Measurements from ENCODE around the gene ZSWIM7. TPM values are rescaled to one million over a fixed set of nuclear protein-coding genes. Genes with fewer than 3 reads are reported as not detected.

ZSWIM7 gene
- total RNA-seq, 1 experiment from 2014 or later: 37.8 TPM

DNA sequence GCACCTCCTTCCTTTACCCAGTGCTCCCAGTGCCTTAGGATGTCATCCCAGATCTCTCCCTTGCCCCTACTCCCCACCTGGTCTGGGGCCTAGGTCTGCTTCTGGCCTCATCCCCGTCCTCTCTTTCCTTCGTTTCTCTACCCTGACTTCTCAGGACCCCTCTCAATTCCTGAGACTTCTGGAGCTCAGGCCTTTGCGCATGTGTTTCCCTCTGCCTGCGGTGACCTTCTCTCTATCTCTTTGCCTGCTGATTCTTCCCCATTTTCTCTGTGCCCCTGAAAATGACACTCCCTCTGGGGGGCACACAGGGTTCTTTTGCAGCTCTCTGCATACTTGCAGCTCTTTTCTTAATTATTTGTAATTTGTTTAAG is 41.0 kb downstream of the ZSWIM7 start:
- TF ChIP-seq, protein P1, sequence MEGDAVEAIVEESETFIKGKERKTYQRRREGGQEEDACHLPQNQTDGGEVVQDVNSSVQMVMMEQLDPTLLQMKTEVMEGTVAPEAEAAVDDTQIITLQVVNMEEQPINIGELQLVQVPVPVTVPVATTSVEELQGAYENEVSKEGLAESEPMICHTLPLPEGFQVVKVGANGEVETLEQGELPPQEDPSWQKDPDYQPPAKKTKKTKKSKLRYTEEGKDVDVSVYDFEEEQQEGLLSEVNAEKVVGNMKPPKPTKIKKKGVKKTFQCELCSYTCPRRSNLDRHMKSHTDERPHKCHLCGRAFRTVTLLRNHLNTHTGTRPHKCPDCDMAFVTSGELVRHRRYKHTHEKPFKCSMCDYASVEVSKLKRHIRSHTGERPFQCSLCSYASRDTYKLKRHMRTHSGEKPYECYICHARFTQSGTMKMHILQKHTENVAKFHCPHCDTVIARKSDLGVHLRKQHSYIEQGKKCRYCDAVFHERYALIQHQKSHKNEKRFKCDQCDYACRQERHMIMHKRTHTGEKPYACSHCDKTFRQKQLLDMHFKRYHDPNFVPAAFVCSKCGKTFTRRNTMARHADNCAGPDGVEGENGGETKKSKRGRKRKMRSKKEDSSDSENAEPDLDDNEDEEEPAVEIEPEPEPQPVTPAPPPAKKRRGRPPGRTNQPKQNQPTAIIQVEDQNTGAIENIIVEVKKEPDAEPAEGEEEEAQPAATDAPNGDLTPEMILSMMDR (conservative IDR thresholded peaks at IDR 0.05): no peak
- peak overlapping the region in 1 of 3 experiments; percentile 0; a peak in 2 of 7 replicates for H3K27ac Mint-ChIP-seq
- H4K91ac ChIP-seq (ENCODE audit: insufficient read length, low read depth, low read length): no peak overlapping the region
- no peak overlapping the region for H3K14ac ChIP-seq (ENCODE audit: insufficient read depth, low read length)
- no peak overlapping the region for H3K9ac ChIP-seq (ENCODE audit: extremely low read depth, insufficient read length, low read length)
- H3T11ph ChIP-seq (ENCODE audit: low read length): no peak overlapping the region
- H2AFZ ChIP-seq (ENCODE audit: low read length): no peak overlapping the region
- no peak overlapping the region for H2BK12ac ChIP-seq (ENCODE audit: insufficient read length, low read depth, low read length)
- no peak overlapping the region for H2BK15ac ChIP-seq (ENCODE audit: low read depth, low read length)
- no peaks in the 10 kb centered on the region for H3K9me3 ChIP-seq (ENCODE audit: control insufficient read depth, low read depth, low read length)
- H3K27ac ChIP-seq (ENCODE audit: insufficient read length, low read depth, low read length): no peak overlapping the region
- no peaks in the 10 kb centered on the region for H3K23me2 ChIP-seq (ENCODE audit: insufficient read length, low read depth, low read length, poor library complexity, severe bottlenecking)
- H3K4me1 ChIP-seq (ENCODE audit: insufficient read depth, low read length): peaks cover 6% of the 10 kb centered on the region; the same call in 1 of the 2 replicates
- no peak overlapping the region for H4K8ac ChIP-seq (replicated peaks; ENCODE audit: insufficient read length, low read depth, low read length)
- no peak overlapping the region for H3K18ac ChIP-seq (ENCODE audit: insufficient read length, low read depth, low read length)
- H2BK20ac ChIP-seq (ENCODE audit: low read depth, low read length, poor library complexity, severe bottlenecking): no peak overlapping the region
- no peaks in the 10 kb centered on the region for H4K20me1 ChIP-seq (ENCODE audit: control insufficient read depth, insufficient read depth, insufficient read length)
- H3K79me2 ChIP-seq (ENCODE audit: insufficient read depth, low read length): no peaks in the 10 kb centered on the region; the same call in 1 of the 2 replicates
- no peak for DNase-seq
- no peaks in the 10 kb centered on the region for H3K27me3 ChIP-seq (ENCODE audit: insufficient read depth, low read length)
- H4K5ac ChIP-seq (ENCODE audit: insufficient read length, low read depth, low read length): no peak overlapping the region
- no peak overlapping the region for H2AK5ac ChIP-seq (ENCODE audit: insufficient read length, low read length)
- no peaks in the 10 kb centered on the region for H3K79me1 ChIP-seq (ENCODE audit: insufficient read depth, low read depth, low read length, poor library complexity, severe bottlenecking)
- no peak overlapping the region for H3K4me2 ChIP-seq (ENCODE audit: insufficient read depth, insufficient read length, low read length)
- no peaks in the 10 kb centered on the region for H3K9me3 Mint-ChIP-seq
- no CpG with 5 or more reads among the region's 4 CpGs for WGBS (ENCODE audit: extremely low coverage, insufficient read length, low lambda C conversion rate)
- no peak overlapping the region for H3K56ac ChIP-seq (ENCODE audit: insufficient read length, low read depth, low read length)
- no peak overlapping the region for H2BK120ac ChIP-seq (ENCODE audit: low read depth, low read length, poor library complexity, severe bottlenecking)
- no peak overlapping the region for H3K4me3 Mint-ChIP-seq
- H2BK5ac ChIP-seq (ENCODE audit: insufficient read length, low read length): no peak overlapping the region
- no peak overlapping the region for H3K4ac ChIP-seq (ENCODE audit: low read depth, low read length)
- H3K23ac ChIP-seq (ENCODE audit: insufficient read length, low read depth, low read length): no peak overlapping the region
- no peaks in the 10 kb centered on the region; the same call in none of the 2 replicates for H3K27me3 Mint-ChIP-seq (ENCODE audit: low read depth)
- H3K36me3 Mint-ChIP-seq (ENCODE audit: insufficient read depth in 1 of 3, low read depth in 3 of 3): peaks cover 0 to 2% (median 2%) of the 10 kb centered on the region in 3 experiments; a peak in 3 of 7 replicates
- peaks cover 17 to 23% of the 10 kb centered on the region in 2 experiments for H3K4me1 Mint-ChIP-seq
